GM19463 (cell line): ENCODE results near the gene JAKMIP1.
"Not testable (repeated sequence)": the region's sequence is repeated elsewhere in the genome, so short reads cannot be mapped to it uniquely, and the experiment has no call there.

ENCODE experiments used
- ATAC-seq: cut with Tn5 transposase; IDR thresholded peaks from one replicate; pipeline ENCODE4 v1.9.1; 2021; ENCODE audit warnings: mild to moderate bottlenecking, moderate library complexity; ENCODE audit not compliant: unreplicated experiment

The JAKMIP1 gene

GRCh38 chr4:6229671-6230501, 29.5 kb upstream of the JAKMIP1 start:
- ATAC-seq: no peak

GRCh38 chr4:6229095-6229494, 28.7 kb upstream of the JAKMIP1 start:
- no peak for ATAC-seq

- ATAC-seq: no peak
Measured at GRCh38 chr4:6228158-6229067, 28.1 kb upstream of the JAKMIP1 start.

- ATAC-seq: no peak
Measured at GRCh38 chr4:6227412-6228157, 27.2 kb upstream of the JAKMIP1 start.

GRCh38 chr4:6226506-6226905, 26.2 kb upstream of the JAKMIP1 start:
- no peak for ATAC-seq

GRCh38 chr4:6225469-6225868, 25.1 kb upstream of the JAKMIP1 start:
- ATAC-seq: no peak

GRCh38 chr4:6224735-6225134, 24.4 kb upstream of the JAKMIP1 start:
- no peak for ATAC-seq

- no peak for ATAC-seq
Measured at GRCh38 chr4:6222761-6223292, 22.5 kb upstream of the JAKMIP1 start.

GRCh38 chr4:6221851-6222760, 21.8 kb upstream of the JAKMIP1 start:
- no peak for ATAC-seq

- ATAC-seq: no peak
Measured at GRCh38 chr4:6221301-6221850, 21.0 kb upstream of the JAKMIP1 start.

- no peak for ATAC-seq
Measured at GRCh38 chr4:6217716-6218381, 17.5 kb upstream of the JAKMIP1 start.

GRCh38 chr4:6216588-6216987, 16.2 kb upstream of the JAKMIP1 start:
- no peak for ATAC-seq

GRCh38 chr4:6209921-6210320, 9.6 kb upstream of the JAKMIP1 start:
- ATAC-seq: no peak

GRCh38 chr4:6209291-6209690, 8.9 kb upstream of the JAKMIP1 start:
- not testable (repeated sequence) for ATAC-seq

- no peak for ATAC-seq
Measured at GRCh38 chr4:6208416-6208815, 8.1 kb upstream of the JAKMIP1 start.

- ATAC-seq: no peak
Measured at GRCh38 chr4:6207602-6208001, 7.3 kb upstream of the JAKMIP1 start.

GRCh38 chr4:6206771-6207290, 6.5 kb upstream of the JAKMIP1 start:
- no peak for ATAC-seq

- ATAC-seq: no peak
Measured at GRCh38 chr4:6205973-6206372, 5.6 kb upstream of the JAKMIP1 start.

GRCh38 chr4:6205567-6205931, 5.2 kb upstream of the JAKMIP1 start:
- ATAC-seq: no peak
